Astrocyte (in vitro differentiated cells and primary cell): ENCODE results near the gene CDKAL1.

Experiments
- CTCF ChIP-seq: IDR thresholded peaks from 2 replicates; pipeline ENCODE4 v1.5.1; 2011; ENCODE audit warnings: low read depth, mild to moderate bottlenecking, inconsistent platforms, low read length, moderate library complexity; ENCODE audit not compliant: insufficient read depth
- EZH2 ChIP-seq: IDR thresholded peaks from 2 replicates; pipeline ENCODE4 v1.6.1; 2012; ENCODE audit warnings: mild to moderate bottlenecking, low read length, inconsistent platforms; ENCODE audit not compliant: insufficient read depth

GRCh38 chr6:21022343-21023107 is 488.3 kb downstream of the CDKAL1 start:
- TF ChIP-seq CTCF (no peak), EZH2 (no peak)
